Measurements from ENCODE around the gene NACAD.
A peak's percentile ranks its signal among the peaks of the same experiment; 100 is the strongest.

Gene NACAD

GRCh38 chr7:45073031-45073785 lies 15.6 kb downstream of the NACAD start:
- DNase-seq, result no peak

DNA sequence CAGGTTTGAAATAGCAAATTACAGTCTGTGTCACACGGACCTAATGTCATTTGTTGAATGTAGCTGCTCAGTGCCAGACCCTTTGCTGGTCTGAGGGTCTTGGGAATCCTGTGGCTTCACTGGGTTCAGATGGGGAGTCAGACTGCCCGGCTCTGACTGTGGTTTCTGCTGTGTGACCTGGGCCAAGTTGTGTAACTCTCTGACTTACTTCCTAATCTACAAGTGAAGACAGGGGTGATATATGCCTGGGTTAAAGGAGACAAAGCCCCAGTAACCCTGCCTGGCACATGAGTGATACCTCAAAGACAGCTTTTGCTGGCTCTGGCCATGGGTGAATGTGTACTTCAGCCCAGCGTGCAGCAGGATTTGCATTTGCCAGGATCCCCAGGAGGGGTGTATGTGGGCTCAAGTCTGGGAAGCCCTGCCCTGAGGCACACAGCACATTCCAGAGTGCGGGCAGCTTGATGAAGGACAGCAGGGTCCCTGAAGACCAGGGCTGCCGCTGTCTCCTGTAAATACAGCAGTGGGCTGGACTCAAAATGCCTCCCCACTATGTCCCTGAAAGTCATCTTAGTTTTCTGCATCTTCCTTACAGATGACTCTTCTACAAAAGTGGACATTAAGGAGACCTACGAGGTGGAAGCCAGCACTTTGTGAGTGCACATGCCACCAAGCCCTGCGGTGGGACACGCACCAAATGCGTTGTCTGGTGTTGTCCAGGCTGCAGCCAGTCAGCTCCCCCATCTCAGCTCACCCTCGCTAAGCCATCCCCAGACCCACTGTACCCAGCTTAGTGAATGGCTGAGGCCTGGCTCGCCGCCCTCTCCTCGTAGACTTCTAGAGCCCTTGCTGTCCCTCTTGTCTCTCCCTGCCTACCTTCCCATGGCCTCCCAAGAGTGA lies 16.4 kb downstream of the NACAD start:
- DNase-seq, result peak; percentile 28

DNA sequence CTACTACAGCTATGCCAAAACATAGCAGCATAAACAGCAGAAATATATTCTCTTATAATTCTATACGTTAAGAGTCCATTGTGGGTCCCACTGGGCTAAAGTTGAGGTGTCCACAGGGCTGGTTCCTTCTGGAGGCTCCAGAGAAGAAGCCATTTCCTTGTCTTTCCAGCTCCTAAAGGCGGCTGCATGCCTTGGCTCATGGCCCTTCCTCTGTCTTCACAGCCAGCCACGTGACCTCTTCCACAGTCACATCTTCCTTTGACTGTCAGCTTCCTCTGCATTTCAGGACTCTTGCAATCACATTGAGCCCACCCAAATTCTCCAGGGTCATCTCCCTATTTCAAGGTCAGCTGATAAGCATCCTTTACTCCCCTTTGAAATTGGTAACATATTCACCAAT lies 17.2 kb downstream of the NACAD start:
- no peak for DNase-seq

DNA sequence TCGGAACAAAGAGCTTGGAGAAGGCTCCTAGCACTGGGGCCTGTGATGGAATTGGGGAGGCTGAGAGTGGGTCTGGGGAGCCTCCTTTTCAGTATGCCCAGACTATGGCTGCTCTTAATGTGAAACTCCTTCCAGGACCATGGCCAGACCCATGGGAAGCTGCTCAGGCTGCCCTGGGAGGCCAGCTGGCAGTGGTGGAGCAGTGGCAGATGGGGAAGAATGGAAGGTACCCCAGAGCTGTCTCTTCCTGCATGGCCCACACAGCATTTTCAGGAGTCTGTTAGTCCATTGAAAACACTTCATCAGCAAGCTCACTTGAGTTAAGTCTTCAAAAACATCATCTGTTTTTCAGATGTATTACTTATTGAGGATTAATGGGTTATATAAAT lies 18.5 kb downstream of the NACAD start:
- no peak for DNase-seq

GRCh38 chr7:45069444-45070253 lies 19.1 kb downstream of the NACAD start:
- peak; percentile 26 for DNase-seq

GRCh38 chr7:45068236-45069023 lies 20.3 kb downstream of the NACAD start:
- peak; percentile 47 for DNase-seq

GRCh38 chr7:45067582-45067981 lies 21.2 kb downstream of the NACAD start:
- no peak for DNase-seq

DNA sequence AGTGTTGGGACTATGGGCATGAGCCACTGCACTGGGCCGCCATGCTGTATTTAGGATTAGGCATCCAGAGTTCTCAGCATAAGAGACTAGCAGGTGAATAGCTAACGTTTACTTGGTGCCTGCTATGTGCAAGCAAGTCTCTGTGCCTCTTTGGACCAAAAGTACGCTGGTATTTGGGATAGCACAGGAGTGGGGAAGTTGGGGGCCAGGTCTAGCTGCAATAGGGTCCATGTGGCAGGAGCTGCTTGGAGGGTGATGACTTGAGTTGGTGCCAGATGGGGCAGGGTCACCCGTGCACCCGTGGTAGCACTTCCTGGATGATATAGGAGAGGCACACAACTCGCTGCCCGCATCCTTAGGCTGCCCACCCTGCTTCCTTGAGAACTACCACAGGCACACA lies 22.4 kb downstream of the NACAD start:
- no peak for DNase-seq

DNA sequence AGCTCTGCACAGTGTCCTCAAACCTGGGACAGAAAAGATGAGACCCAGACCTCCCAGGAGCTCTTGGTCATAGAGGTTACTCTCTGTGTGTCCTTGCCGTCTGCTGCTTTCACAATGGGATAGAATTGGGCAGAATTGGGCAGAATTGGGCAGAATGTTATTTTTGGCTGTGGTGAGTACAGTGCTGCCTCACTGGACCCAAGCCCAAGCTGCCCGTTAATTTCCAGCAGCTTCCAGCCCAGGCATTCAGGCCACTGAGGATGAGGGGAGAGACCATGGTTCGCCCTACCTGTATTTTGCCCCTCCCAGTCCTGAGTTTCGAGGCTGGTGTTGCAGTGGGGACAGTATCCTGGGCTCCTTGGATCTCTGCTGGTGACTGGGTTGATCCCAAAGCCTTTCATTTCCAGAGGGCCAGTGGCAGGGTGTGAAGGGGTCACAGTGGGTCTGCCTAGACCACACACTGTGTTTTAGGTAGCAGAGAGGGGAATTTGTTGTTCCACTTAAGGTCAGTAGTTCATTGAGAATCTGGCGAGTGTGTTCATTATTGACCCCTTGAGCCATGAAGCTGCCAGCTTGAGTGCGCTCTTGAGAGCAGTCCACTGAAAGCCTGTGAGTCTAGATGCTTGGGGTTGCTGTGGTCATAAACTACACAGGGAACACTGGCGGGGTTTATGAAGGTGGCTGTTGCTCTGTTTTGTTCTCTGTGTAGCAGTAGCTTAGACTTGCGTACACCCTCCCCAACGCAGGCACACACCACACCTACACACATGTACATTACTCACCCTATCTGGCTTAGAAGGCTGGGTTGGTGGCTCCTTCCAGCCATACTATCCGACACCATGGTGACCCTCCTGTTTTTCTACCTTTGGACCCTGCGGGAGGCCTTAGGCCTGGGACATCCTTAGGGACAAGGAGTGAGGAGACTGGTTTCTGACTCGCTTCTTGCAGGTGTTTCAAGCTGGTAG lies 23.5 kb downstream of the NACAD start:
- DNase-seq, result no peak

- DNase-seq, result no peak
Measured at GRCh38 chr7:45064047-45064725, 24.6 kb downstream of the NACAD start.

- DNase-seq, result peak; percentile 32
Measured at GRCh38 chr7:45061806-45062425, 26.9 kb downstream of the NACAD start.

- DNase-seq, result no peak
Measured at GRCh38 chr7:45061352-45061751, 27.4 kb downstream of the NACAD start.

GRCh38 chr7:45060295-45060694 lies 28.5 kb downstream of the NACAD start:
- DNase-seq, result no peak

DNA sequence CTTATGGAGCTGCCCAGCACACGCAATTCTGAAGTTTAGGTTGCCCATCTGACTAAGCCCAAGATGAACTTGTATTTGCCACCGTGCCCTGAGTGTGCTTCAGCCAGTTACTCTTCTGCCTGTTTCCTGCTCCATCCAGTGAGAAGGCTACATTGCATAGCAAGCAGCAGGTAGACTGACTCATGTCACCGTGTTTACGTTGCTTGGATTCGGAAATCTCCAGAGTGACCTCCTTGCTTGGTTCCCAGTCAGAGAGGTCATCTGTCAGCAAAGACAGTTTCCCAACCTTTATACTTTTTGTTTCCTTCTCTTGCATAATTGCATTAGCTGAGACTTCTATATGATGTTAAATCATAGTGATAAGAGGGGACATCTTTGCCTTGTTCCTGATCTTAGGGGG lies 30.9 kb downstream of the NACAD start:
- no peak for DNase-seq

GRCh38 chr7:45055594-45056219 lies 33.1 kb downstream of the NACAD start:
- DNase-seq, result no peak

DNA sequence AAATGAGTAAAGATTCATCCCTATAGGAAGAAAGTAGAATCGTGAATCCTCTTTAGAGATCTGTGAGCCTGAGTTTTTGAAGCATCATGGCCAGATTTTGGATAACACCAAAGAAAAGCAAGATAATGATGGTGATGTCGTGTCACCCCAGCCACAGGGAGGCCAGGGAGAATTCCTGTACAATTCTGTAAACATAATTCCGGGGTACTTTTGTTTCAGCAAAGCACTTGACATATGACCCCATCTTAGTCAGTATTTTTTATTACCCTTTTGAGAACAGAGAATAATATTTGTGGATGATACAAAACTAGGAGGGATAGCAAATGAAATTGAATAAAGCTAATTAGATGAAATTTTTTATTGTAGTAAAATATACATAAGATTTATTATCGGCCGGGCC lies 33.8 kb downstream of the NACAD start:
- DNase-seq, result no peak

DNA sequence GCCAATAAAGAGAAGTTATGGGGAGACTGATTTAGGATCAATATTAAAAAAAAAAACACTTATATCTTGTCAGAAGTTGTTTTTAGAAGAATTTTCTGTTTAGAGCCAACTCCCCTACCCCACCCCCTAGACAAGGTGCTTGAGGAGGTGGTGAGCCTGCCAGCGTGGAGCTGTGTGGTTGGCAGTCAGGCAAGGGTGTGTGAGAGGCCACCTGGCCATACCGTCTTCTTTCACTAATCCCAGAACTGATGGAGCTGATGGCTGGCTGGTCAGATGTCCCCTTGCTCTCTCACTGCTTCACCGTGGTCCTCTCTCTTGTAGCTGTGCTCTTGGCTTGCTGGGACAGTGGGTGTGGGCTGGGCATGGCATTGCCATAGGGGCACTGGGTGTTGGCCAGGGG lies 34.3 kb downstream of the NACAD start:
- DNase-seq, result no peak

- no peak for DNase-seq
Measured at GRCh38 chr7:45053941-45054340, 34.8 kb downstream of the NACAD start.

- no peak for DNase-seq
Measured at GRCh38 chr7:45053401-45053800, 35.4 kb downstream of the NACAD start.

DNA sequence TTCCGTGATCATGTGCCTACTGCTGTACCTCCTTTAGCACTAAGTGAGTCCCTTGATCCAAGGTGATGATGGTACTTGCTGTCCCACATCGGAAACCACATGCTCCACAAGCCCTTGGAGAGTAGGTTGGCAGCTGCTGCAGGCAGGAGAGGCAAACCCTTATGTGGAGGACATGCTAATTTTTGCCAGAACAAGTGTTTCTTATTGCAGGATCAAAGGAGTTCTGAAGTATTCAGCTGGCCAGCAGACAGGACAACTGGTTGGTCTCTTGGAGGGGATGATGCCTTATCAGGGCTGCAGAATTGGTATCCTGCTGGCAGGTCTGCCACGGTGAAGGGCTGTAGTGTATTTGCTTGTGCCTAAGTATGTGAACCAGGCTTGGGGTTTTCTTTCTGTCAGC lies 36.8 kb downstream of the NACAD start:
- DNase-seq, result no peak
